ENCODE results near the gene LDLRAD4.

DNA sequence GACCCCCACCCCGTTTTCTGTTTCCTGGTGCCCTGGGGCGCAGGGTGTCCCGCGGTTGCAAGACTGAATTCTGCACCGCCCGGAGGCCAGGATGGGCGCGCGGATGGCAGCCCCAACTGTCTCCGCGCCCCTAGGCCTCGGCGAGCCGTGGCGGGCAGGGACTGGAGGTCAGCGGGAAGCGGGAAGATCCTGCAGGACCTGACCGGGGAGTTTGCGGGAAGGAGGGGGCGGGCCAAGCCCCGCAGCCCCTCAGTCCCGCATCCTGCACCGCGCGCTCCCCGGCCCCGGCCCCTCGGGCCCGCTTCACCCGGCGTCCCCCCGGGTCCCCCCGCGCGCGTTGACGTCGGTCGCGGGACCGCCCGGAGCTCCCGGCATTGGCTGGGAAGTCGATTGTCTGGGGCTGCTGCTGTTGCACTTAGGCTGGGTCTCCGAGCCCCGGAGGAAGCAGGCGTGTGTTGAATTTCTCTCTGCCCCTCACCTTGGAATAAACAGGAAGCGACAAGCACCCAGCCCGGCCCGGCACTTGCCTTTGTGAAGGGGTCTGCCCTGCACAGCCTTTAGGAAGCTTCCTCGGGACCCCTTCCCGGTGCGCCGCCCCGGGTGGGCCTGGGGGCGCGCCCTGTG, at the start of gene LDLRAD4:
- TF ChIP-seq, protein P1, sequence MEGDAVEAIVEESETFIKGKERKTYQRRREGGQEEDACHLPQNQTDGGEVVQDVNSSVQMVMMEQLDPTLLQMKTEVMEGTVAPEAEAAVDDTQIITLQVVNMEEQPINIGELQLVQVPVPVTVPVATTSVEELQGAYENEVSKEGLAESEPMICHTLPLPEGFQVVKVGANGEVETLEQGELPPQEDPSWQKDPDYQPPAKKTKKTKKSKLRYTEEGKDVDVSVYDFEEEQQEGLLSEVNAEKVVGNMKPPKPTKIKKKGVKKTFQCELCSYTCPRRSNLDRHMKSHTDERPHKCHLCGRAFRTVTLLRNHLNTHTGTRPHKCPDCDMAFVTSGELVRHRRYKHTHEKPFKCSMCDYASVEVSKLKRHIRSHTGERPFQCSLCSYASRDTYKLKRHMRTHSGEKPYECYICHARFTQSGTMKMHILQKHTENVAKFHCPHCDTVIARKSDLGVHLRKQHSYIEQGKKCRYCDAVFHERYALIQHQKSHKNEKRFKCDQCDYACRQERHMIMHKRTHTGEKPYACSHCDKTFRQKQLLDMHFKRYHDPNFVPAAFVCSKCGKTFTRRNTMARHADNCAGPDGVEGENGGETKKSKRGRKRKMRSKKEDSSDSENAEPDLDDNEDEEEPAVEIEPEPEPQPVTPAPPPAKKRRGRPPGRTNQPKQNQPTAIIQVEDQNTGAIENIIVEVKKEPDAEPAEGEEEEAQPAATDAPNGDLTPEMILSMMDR (IDR thresholded peaks at IDR 0.05; ENCODE audit: insufficient read depth, low read length) = no peak
- TF ChIP-seq POLR2AphosphoS5 (IDR thresholded peaks at IDR 0.05; ENCODE audit: low read depth) (no peak), SPI1 (IDR thresholded peaks at IDR 0.05; ENCODE audit: borderline replicate concordance, low read depth) (no peak)

Data from HL-60 (cell line).